K562 (cell line): ENCODE results near the gene MAGOHB. TPM values are rescaled to one million over a fixed set of nuclear protein-coding genes. Genes with fewer than 3 reads are reported as not detected.

ENCODE experiments used
- ATAC-seq: fragments of 200-7000 bp; cut with Tn5 transposase; 3 replicates; pipeline ENCODE4 v1.9.1; 2020; ENCODE audit warnings: moderate library complexity
- BruUV-seq: library from RNA; stranded (reverse); fragments of 400-500 nt; replicated peaks from 2 replicates; lab custom pipeline; 2021; lab: Mats Ljungman, UMichigan
- CTCF ChIA-PET: fragments of 300-600 bp; formaldehyde crosslinking; extraction: SDS; loops from one replicate; lab custom pipeline; 2021; ENCODE audit warnings: low intra/inter-chr PET ratio; lab: Yijun Ruan, JAX
- POLR2A ChIA-PET: fragments of 300-600, 350-650 bp; sonication (Branson Sonifier 250); formaldehyde crosslinking; extraction: SDS; loops from one replicate; lab custom pipeline; 2021; ENCODE audit warnings: antibody characterized with exemption, inconsistent platforms; lab: Yijun Ruan, JAX
- DNase-seq, 4 experiments: peaks; one replicate each; pipeline versions ENCODE4 v3.0.0 to v3.0.0-alpha.2; 2011 to 2018; ENCODE audit warnings: low spot score in 3 of 4, mixed read lengths in 3 of 4; ENCODE audit errors: extremely low read depth in 1 of 4
- FAIRE-seq: peaks from 2 replicates; lab custom pipeline; 2011; peaks lifted over from hg19 to GRCh38; lab: Jason Lieb, UNC
- H2AFZ ChIP-seq: 2 replicates; pipeline ENCODE4 v1.6.0; 2011; ENCODE audit warnings: low read depth, low read length, control low read depth, inconsistent platforms
- H3K27ac ChIP-seq: fragments of 200-600 bp; 3 replicates; pipeline ENCODE4 v1.8.0; 2011; ENCODE audit warnings: low read depth, mild to moderate bottlenecking, control low read depth, inconsistent platforms, low read length, moderate library complexity, mixed read lengths; ENCODE audit errors: extremely low read depth
- H3K27me3 ChIP-seq, 2 experiments: fragments of 300-600 bp in 1 of 2; 2 replicates in 1 of 2; 3 replicates in 1 of 2; pipeline versions ENCODE4 v1.6.0 to v1.8.0; 2011; ENCODE audit warnings: inconsistent platforms in 2 of 2, low read length in 2 of 2, mild to moderate bottlenecking in 1 of 2, mixed read lengths in 1 of 2, moderate library complexity in 1 of 2; ENCODE audit not compliant: control insufficient read depth in 2 of 2, insufficient read depth in 2 of 2
- H3K36me3 ChIP-seq: fragments of 300-600 bp; 3 replicates; pipeline ENCODE4 v1.8.0; 2011; ENCODE audit warnings: mild to moderate bottlenecking, low read length, inconsistent platforms; ENCODE audit not compliant: control insufficient read depth, insufficient read depth
- H3K4me1 ChIP-seq, 2 experiments: fragments of 200-600 bp in 1 of 2; replicated peaks in 1 of 2; 2 replicates in 1 of 2; 3 replicates in 1 of 2; pipeline versions ENCODE4 v1.5.1 to v1.8.0; 2011; ENCODE audit warnings: inconsistent platforms in 2 of 2, low read length in 2 of 2, mild to moderate bottlenecking in 1 of 2, mixed read lengths in 1 of 2, moderate library complexity in 1 of 2; ENCODE audit not compliant: control insufficient read depth in 2 of 2, insufficient read depth in 2 of 2
- H3K4me2 ChIP-seq: 2 replicates; pipeline ENCODE4 v1.6.1; 2011; ENCODE audit warnings: low read length, control low read depth, inconsistent platforms, mixed read lengths; ENCODE audit not compliant: insufficient read depth
- H3K4me3 ChIP-seq: fragments of 200-600 bp; sonication (generic), shearing (Covaris generic); 2 replicates; pipeline ENCODE4 v1.5.1; 2016; ENCODE audit warnings: control low read depth, inconsistent platforms
- H3K79me2 ChIP-seq: fragments of 200-600 bp; 3 replicates; pipeline ENCODE4 v1.8.0; 2011; ENCODE audit warnings: low read length, inconsistent platforms; ENCODE audit not compliant: control insufficient read depth, insufficient read depth
- H3K9ac ChIP-seq, 2 experiments: 2 replicates each; pipeline versions ENCODE4 v1.6.0 to v1.6.1; 2011; ENCODE audit warnings: low read depth in 2 of 2, low read length in 2 of 2, control low read depth in 1 of 2, inconsistent platforms in 1 of 2, mild to moderate bottlenecking in 1 of 2, mixed read lengths in 1 of 2; ENCODE audit not compliant: insufficient read depth in 1 of 2
- H3K9me1 ChIP-seq: one replicate; pipeline ENCODE4 v1.6.0; 2011; ENCODE audit warnings: inconsistent platforms, mild to moderate bottlenecking, low read length, moderate library complexity; ENCODE audit not compliant: control insufficient read depth, insufficient read depth
- H3K9me3 ChIP-seq: replicated peaks from 2 replicates; pipeline ENCODE4 v1.5.1; 2011; ENCODE audit warnings: low read depth, low read length, inconsistent platforms; ENCODE audit not compliant: control insufficient read depth, insufficient read depth
- H4K20me1 ChIP-seq: replicated peaks from 2 replicates; pipeline ENCODE4 v1.6.1; 2011; ENCODE audit warnings: low read length, inconsistent platforms, mixed read lengths; ENCODE audit not compliant: control insufficient read depth, insufficient read depth
- AFF4 ChIP-seq: sonication (generic); formaldehyde crosslinking; IDR thresholded peaks from 2 replicates; pipeline ENCODE4 v1.8.0; 2023; ENCODE audit warnings: mild to moderate bottlenecking, missing genetic modification reagents
- DACH1 ChIP-seq: fragments of 450-650 bp; IDR thresholded peaks from 2 replicates; pipeline ENCODE4 v1.6.1; 2018; ENCODE audit not compliant: partially characterized antibody
- E4F1 ChIP-seq: fragments of 250-450 bp; sonication (Bioruptor Pico); IDR thresholded peaks from 2 replicates; pipeline ENCODE4 v1.5.0; 2021; ENCODE audit warnings: mild to moderate bottlenecking, borderline replicate concordance
- HDAC8 ChIP-seq: fragments of 450-650 bp; IDR thresholded peaks from 2 replicates; pipeline ENCODE4 v1.6.1; 2016; ENCODE audit warnings: mild to moderate bottlenecking, missing genetic modification characterization, moderate library complexity, missing compliant biosample characterization
- MED1 ChIP-seq: sonication (generic); formaldehyde crosslinking; IDR thresholded peaks from 2 replicates; pipeline ENCODE4 v1.8.1; 2023; ENCODE audit warnings: missing genetic modification reagents, borderline replicate concordance
- YY1 ChIP-seq, 3 experiments: IDR thresholded peaks; 2 replicates each; pipeline ENCODE4 v1.6.1; 2011; ENCODE audit warnings: low read length in 2 of 3, mild to moderate bottlenecking in 2 of 3, moderate library complexity in 2 of 3, borderline replicate concordance in 1 of 3, control low read depth in 1 of 3, low read depth in 1 of 3; ENCODE audit not compliant: insufficient read depth in 3 of 3, insufficient replicate concordance in 2 of 3, control insufficient read depth in 1 of 3, insufficient read length in 1 of 3; ENCODE audit errors: extremely low read depth in 1 of 3
- ZBTB17 ChIP-seq: fragments of 450-650 bp; formaldehyde crosslinking; IDR thresholded peaks from 2 replicates; pipeline ENCODE4 v1.4.0; 2020; ENCODE audit warnings: mild to moderate bottlenecking
- ZNF282 ChIP-seq: sonication (generic); formaldehyde crosslinking; IDR thresholded peaks from 2 replicates; pipeline ENCODE4 v1.8.1; 2023; ENCODE audit warnings: missing genetic modification reagents
- WGBS: fragments of 100-300 bp; shearing (Covaris generic); methylation state at CpG from one replicate; pipeline ENCODE4 v1.1.6; 2016; ENCODE audit warnings: low coverage, mixed read lengths; ENCODE audit not compliant: insufficient coverage; ENCODE audit errors: missing lambda C conversion rate; 5-methylcytosine and 5-hydroxymethylcytosine counted together
- in situ Hi-C: fragments of 300-500 bp; cut with MboI; formaldehyde crosslinking; loops from 4 replicates; pipeline ENCODE4 v1.15.0; 2018; ENCODE audit warnings: inconsistent platforms, mixed read lengths
- intact Hi-C: fragments of 100-400 bp; cut with micrococcal nuclease; formaldehyde crosslinking; loops from 2 replicates; pipeline ENCODE4 v1.14.2; 2022
- polyA plus RNA-seq, 8 experiments: library from polyadenylated mRNA; depleted of rRNA in 4 of 8; stranded (reverse) in 5 of 8; unstranded in 3 of 8; fragments of >200 nt; fragmentation: Nextera tagmentation in 2 of 8; fragmentation: Illumina TruSeq in 1 of 8; extraction: Ambion mirVana in 2 of 8; extraction: Trizol in 1 of 8; gene quantifications; 2 replicates each; pipeline versions ENCODE4 v1.2.1 to v1.2.3, GENCODE V29; 2011 to 2014; ENCODE audit warnings: inconsistent platforms in 1 of 8, missing spikeins in 1 of 8
- total RNA-seq, 7 experiments: library from RNA; depleted of rRNA in 6 of 7; stranded (reverse); fragments of >200 nt in 6 of 7; fragmentation: Illumina TruSeq in 2 of 7; extraction: Trizol in 2 of 7; gene quantifications; 2 replicates each; pipeline versions ENCODE4 v1.2.1 to v1.2.3, GENCODE V29; 2011 to 2021; ENCODE audit warnings: low replicate concordance in 1 of 7

MAGOHB gene
- total and polyA plus RNA-seq, 9 of the 15 experiments (the other 6 are each of a cell fraction or from before 2014, with no cell fraction given) = 34.5 to 177 (median 85.4) TPM

- TF ChIP-seq ZNF282 (no peak), ZBTB17 (CRISPR knock-in tag) (no peak), YY1 (IDR thresholded peaks at IDR 0.05; ENCODE audit: borderline replicate concordance in 1 of 3, control insufficient read depth in 1 of 3, extremely low read depth in 1 of 3, insufficient read depth in 3 of 3, insufficient read length in 1 of 3, insufficient replicate concordance in 2 of 3, low read depth in 1 of 3, low read length in 2 of 3) (no peak), E4F1 (CRISPR knock-in tag) (no peak), HDAC8 (tag) (no peak), DACH1 (no peak), MED1 (CRISPR knock-in tag) (no peak)
- TF ChIP-seq, all 486 proteins: peak for 0
Observed at GRCh38 chr12:10632226-10632625, 18.8 kb upstream of the MAGOHB start (continued).

- CTCF ChIA-PET = no interaction called here
- intact Hi-C loops = no loop called here
- DNase-seq = no peak
- Histone ChIP-seq H4K20me1 (no peaks in the 10 kb centered on the region), H3K36me3 (no peaks in the 10 kb centered on the region), H3K9ac (no peak overlapping the region), H3K9me3 (no peaks in the 10 kb centered on the region), H2AFZ (no peak overlapping the region), H3K27ac (no peak overlapping the region), H3K4me3 (no peak overlapping the region), H3K27me3 (no peaks in the 10 kb centered on the region), H3K79me2 (no peaks in the 10 kb centered on the region), H3K4me1 (peaks cover 0 to 4% of the 10 kb centered on the region in 2 experiments; a peak in 1 of 5 replicates), H3K4me2 (no peak overlapping the region), H3K9me1 (no peaks in the 10 kb centered on the region)
- in situ Hi-C loops = no loop called here
- BruUV-seq = no TSS peak
- 53% methylated on average over 3 of the region's 3 CpGs for WGBS
- no peak for ATAC-seq
- POLR2A ChIA-PET = no interaction called here
- no peak for FAIRE-seq
- no peak for TF ChIP-seq AFF4 (CRISPR knock-in tag)
Observed at GRCh38 chr12:10624605-10625004, 11.2 kb upstream of the MAGOHB start.
